GM19372 (cell line): Measurements from ENCODE around the gene SMNDC1.
A peak's percentile ranks its signal among the peaks of the same experiment; 100 is the strongest.
"Not testable (repeated sequence)": the region's sequence is repeated elsewhere in the genome, so short reads cannot be mapped to it uniquely, and the experiment has no call there.

Experiments used
- ATAC-seq: cut with Tn5 transposase; IDR thresholded peaks from one replicate; pipeline ENCODE4 v1.9.1; 2021; ENCODE audit warnings: mild to moderate bottlenecking, low read depth, moderate library complexity; ENCODE audit not compliant: unreplicated experiment

Gene SMNDC1

DNA sequence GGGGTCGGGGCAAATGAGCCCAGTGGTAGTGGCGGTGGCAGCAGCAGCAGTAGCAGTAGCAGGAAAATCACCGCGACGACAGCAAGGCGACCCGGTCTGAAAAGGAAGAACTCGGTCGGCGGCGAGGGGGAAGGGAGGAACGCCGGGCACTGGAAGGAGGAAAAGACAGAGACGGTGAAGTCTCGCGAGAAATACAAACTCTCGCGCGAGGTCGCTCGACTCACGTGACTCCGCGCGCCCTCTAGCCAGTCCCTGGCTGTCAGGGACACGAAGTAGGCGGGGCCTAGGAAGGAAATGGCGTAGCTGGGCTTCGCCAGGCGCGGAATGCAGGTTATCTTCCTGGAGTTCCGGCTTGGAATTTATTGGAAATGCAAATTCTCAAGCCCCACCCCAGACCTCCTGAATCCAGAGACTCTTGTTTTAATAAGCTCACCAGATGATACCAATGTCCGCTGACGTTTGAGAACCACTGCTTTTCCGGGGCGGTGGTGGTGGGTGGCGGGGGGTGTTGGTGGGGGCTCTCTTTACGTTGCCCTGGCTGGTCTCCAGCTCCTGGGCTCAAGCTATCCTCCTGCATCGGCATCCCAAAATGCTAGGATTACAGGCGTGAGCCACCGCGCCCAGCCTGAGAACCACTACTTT, at the start of gene SMNDC1:
Gene SMNDC1 (minus strand): TSS at position 141 of the 642 bp plus-strand sequence. CDS start 1,333 bp downstream, outside the sequence.
- peak; percentile 83 for ATAC-seq

DNA sequence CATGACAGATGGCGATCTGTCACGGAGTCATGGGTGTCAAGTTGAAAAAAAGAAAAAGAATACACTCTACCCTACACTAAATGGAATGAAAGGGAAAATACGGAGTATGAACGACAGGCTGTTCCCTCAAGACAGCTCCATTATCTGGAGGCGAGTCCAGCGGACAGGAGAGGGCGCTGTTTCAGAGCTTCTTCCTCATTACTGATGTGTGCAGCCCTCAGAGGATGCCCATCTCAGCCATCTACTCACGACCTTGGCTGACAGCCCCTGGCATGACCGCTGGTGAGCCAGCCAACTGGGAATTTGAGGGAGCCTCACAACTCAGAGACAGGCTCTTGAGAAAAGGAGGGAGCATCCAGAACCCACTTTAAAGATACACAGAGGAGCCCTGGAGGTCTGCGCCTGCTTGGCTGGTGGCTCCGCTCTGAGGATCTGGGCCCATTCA, 49.6 kb upstream of the SMNDC1 start:
- ATAC-seq: no peak

DNA sequence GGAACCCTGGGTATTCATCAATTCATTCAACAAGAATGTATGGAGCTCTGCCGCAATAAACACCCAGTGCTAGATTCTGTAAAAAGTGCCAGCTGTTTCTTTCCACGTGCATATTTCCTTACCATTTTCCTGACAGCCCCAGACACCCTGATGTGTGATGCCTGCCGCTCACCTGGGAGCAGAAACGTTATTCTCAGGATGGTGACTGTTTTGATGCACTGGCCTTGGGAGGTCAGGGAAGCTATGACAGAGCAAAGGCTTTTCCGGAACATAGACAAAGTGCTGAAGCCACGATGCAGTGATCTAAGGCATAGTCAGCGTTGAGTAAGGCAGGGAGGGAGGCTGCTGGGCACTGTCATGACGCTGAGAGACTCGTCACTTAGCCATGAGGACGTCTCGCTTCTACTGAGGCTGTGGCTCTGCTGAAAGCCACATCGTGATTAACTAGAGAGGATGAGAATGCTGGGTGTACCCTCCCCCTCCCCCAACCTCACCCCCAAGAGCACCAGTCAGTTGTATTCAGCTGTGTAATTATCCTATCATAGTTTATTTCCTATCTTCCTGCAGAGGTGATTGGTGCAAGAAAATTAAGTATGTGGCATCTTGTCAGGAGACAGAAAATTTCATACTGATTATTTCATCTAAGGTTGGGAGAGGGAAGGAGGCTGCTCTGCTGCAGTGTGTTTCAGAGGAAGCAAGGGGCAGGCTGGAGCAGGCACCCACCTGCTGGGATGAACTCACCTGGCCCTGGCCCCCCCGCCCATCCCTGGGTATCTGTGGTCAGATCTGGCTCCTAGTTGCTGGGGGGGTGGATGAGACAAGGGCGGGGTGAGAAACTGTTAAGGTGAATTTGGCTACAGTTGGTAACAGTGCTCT, 48.8 kb upstream of the SMNDC1 start:
- no peak for ATAC-seq

DNA sequence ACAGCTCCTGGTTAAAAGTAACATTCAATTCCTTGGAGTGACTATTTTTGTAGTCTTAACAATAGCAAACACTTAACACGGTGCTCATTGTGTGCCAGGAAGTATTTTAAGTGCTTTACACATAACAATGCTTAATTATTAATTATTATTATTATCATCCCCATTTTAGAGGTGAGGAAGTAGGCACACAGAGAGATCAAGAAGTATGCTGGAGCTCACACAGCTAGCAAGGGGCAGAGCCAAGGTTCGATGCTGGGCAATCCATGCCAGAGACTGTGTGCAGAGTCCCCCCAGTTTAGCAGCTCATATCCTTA, 48.2 kb upstream of the SMNDC1 start:
- no peak for ATAC-seq

DNA sequence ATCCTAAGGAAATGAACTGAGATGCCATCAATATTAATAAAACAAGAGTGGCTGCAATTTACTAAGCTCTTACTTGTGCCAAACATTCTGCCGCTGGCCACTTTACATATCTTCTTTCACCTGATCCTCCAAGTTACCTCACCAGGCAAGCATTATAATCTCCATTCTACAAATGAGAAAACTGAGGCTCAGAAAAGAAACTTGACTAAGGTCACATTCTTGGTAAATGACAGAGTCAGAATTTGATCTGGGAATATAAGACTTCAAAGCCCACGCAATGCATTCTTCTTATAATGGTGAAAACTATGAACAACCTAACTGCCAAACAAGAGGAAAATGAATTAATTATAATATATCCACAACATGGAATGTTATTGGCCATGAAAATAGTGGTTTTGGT, 46.1 kb upstream of the SMNDC1 start:
- no peak for ATAC-seq

DNA sequence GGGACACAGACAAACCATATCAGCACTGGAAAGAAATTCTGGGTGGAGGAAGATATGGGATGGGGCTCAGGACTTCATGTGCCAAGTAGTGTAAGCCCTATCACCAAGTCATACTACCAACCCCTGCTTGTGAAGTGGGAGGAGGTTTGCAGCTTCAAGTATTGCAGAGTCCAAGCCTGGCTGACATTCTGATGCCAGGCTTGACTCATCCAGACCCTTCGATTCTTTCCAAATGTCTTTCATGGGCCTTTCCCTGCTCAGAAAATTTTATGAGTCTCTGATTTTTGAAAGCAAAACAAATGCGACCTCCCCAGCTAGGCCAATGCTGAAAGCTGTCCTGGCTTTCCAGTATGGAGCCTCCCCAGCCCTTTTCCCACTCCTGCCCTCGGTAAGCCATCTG, 45.1 kb upstream of the SMNDC1 start:
- no peak for ATAC-seq

DNA sequence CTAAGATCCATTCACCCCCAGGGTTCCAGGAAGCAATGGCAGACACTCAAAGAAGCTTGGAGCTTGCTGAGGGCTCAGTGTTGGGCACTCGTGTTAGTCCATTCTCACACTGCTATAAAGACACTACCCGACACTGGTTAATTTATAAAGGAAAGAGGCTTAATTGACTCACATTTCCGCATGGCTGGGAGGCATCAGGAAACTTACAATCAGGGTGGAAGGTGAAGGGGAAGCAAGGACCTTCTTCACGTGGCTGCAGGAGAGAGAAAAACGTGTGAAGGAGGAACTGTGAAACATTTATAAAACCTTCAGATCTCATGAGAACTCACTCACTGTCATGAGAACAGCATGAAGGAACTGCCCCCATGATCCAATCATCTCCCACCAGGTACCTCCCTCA, 44.7 kb upstream of the SMNDC1 start:
- no peak for ATAC-seq

DNA sequence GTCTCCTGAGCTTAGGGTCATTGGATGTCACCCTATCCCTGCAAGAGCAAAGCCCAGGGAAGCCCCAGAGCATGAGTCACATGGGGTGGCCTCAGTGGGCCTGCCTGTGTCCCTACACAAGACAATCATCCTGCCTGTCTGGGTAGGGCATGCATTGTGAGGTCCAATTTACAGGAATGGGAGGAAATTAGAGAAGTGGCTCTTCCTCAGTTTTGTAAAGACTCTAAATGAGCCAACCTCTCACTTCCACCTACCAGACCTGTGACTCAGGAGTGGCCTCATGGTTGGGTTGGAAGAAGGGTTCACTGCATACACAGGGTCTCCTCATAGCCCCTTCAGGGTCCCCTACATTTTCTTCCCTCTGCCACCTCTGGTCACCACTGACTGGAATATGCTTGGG, 43.6 kb upstream of the SMNDC1 start:
- ATAC-seq: no peak

DNA sequence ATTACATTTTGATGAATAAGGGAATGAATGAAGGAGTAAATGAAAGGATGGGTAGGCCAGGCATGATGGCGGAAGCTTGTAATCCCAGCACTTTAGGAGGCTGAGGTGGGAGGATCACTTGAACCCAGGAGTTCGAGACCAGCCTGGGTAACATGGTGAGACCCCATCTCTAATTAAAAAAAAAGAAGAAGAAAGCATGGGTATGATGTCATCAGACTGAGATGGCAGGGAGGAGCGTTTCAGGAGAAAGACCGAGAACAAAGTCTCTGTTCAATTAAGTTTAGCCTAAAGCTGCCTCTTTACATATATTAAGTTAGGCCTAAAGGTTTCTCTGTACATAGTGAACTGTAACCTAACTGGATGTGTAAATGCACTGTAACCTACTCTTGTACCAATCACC, 42.2 kb upstream of the SMNDC1 start:
- no peak for ATAC-seq

DNA sequence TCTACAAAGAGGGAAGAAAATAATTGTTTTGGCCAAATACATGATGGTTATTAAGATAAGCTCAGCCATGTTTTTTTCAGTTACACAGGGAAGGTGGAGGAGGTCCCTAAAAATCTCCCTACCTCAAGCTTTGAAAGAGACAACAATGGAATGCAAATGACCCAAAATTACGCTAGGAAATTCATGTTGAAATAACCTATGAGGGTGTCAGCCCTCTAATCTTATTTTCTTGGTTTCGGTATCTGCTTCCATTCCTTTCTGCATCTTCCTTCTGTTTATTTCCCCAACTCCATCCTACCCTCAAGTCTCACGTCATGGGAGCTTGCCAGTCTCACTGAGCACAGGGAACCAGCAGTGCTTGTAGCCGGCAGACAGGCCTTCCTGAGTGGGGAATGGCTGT, 40.6 kb upstream of the SMNDC1 start:
- ATAC-seq: no peak

DNA sequence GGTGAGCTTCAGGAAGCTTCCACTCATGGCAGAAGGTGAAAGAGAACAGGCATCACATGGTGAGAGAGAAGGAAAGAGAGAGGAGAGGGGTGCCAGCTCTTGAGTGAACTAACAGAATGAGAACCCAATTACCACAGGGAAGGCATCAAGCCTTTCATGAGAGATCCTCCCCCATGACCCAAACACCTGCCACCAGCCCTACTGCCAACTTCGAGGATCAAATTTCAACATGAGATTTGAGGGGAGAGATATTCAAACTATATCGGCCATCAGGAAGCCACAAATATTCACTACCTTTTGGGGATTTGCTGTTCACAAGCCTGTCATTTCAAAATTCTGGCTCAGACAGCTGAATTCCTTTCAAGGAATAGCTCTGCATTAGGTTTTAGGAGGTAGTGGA, 39.9 kb upstream of the SMNDC1 start:
- ATAC-seq: no peak

DNA sequence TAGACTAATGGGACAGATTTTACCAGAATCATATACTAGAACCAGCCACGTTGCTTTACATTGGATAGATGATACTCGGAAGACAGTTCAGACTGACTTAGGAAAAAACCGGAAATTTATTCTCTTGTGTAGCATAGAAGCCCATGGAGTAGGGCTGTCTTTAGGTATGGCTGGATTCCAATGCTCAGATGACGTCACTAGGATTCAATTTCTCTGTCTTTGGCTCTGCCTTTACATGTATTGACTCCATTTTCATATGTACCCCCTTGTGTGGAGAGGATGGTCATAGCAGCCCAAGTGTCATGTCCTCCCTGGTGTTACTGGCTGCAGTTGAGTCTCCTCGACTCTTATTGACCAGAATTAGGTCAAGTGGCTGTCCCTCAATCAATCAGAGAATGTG, 39.2 kb upstream of the SMNDC1 start:
- no peak for ATAC-seq

DNA sequence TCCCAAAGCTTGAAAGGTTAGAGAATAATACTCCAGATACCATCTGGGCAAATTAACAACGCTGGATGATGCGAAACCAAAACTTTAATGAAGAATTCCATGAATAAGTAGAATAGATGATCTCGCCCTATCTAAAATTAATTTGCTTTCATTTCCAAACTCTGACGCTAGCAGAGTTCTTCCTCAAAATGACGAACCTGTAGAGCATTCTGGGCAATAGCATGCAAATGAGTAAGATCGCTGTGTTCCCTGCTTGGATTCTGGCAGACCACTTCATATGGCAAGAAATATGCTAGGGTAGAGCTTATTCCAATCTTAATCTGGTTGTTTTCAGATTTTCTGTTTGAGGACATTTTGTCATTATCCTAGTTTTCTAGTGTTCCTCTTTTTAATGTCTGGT, 36.1 kb upstream of the SMNDC1 start:
- no peak for ATAC-seq

DNA sequence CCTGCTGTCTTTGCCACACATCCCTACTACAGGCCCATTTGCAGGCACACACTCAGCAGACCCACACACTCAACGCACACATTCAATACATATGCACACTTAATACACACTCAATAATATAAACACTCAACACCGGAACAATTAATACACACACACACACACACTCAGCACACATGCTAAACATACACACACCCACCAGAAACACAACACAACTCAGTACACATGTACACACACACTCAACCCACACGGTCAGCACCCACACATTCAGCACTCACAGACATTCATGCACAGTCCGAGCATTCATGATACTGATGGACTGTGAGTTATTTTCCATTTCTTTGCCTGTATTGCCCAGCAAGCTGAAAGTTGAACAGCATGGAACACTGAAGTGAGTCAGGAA, 35.4 kb upstream of the SMNDC1 start:
- ATAC-seq: no peak

DNA sequence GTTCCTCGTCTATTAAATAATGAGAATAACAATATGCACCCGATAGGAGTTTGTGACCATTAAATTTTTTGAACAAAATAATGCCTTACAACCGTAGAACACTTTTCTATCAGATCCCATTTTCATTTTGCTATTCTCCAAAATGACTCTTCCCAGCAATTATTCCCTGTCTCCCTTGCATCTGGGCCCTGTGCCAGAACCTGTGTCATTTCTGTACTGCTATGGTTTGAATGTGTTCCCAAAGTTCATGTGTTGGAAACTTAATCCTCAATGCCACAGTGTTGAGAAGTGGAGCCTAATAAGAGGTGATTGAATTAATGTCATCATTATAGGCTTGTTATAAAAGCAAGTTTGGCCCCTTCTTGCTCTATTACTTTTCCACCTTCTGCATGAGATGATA, 33.2 kb upstream of the SMNDC1 start:
- no peak for ATAC-seq

DNA sequence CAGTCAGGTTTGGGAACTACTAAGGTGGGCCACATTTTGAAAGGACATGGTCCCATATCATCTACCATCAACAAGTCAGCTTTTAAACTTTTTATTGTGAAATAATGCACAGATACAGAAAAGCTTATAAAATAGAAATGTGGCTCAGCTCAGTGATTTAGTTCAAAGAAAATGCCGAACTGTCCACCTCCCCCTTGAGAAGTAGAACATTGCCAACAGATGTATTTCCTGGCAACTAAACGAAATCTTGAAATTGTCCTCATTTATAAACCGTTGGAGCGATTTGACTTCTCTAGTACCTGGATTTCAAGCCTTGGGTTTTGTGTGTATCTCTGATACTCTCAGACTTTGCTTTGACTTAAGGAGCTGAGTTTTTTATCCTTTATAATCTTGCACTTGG, 32.7 kb upstream of the SMNDC1 start:
- ATAC-seq: no peak

DNA sequence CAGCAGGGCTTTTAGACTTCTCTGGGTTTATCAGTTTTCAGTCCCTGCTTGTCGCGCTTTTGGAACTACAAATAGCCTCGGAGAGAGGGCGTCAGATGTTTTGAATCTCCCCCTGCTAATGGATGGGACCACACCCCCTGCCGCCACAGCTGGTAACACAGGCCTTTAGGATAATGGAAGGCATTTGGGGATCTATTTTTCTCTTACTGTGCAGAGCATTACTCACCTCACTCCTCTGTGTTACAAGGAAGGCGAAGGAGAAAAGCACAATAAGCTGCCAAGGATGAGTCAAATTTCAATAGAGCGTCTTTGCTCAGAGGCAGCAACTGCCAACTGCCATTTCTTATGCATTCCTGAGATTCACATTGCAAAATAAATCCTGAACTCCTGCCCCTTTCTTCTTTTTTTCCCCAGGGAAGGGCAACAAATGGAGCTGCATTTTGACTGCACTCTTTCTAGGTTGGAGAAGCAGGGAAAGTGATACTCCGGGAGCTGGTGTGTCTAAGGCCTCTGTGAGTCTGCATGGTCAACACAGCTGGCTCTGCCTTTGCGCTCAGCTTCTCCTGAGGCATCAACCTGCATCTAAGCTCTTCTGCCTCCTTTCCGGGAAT, 31.5 kb upstream of the SMNDC1 start:
- no peak for ATAC-seq

DNA sequence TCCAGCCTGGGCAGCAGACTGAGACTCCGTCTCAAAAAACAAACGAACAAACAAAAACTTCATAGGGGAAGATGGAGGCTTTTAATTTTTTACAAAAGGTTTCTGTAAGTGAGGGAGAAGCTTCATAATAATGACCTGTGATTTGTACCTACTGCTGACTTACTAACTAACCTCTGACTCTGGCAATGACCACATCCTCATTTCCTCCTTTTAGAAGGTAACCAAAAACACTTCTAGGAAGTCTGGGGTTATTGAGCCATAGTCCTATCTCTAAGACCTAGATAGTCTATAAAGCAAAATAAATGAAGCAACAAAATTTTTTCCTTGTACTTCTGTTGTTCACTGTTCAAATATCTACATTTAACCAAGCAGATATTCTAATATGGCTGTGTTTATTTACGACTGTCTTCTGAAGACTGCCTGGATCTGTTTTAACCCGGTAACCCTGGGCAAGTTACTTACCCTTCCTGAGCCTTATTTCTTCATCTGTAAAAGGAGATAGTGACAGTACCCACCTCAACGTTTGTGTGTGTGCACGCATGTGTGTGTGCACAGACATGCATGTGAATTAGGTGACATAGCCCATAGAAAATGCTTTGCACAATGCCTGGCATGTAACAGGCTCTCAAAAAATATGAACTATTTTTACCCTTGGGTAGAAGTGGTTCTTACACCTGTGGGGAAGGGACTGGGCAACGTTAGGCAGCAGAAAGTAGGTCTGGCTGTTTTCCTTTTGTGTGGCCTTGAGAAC, 30.8 kb upstream of the SMNDC1 start:
- ATAC-seq: no peak

DNA sequence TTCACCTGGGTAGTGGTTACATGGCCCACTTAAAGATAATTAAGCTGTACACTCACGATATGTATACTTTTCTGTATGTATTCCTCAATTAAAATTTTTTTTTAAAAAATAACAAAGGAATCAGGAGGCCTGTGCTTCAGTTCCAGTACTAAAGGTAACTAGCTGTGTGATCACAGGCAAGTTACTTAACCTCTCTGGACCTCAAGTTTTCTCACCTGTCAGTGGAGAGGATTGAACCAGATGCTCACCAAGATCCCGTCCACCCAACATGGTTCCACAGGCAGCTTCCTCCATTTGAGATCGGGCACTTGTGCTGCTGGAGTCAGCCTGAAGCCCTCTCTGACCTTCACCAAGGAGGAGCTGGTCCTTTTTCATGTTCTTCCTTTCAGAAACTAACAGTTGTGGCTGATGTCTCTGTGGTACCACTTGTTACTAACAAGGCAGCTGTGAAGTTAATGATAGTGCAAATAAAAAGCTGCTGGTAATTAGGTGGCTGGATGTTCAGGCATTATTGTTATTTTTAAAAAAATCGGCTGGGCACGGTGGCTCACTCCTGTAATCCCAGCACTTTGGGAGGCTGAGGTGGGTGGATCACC, 29.4 kb upstream of the SMNDC1 start:
- no peak for ATAC-seq

DNA sequence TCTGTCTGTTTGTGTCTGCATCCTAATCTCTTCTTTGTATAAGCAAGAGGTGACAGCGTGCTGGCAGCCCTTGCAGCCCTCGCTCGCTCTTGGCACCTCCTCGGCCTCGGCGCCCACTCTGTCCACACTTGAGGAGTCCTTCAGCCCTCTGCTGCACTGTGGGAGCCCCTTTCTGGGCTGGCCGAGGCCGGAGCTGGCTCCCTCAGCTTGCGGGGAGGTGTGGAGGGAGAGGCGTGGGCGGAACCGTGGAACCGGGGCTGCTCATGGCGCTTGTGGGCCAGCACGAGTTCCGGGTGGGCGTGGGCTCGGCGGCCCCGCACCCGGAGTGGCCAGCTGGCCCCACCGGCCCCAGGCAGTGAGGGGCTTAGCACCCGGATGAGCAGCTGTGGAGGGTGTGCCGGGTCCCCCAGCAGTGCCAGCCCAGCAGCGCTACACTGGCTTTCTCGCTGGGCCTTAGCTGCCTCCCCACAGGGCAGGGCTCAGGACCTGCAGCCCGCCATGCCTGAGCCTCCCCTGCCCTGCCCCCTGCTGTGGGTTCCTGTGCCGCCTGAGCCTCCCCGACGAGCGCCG, 26.6 kb upstream of the SMNDC1 start:
- ATAC-seq: not testable (repeated sequence)
